ENCODE measurements around the gene LAMA4. TPM values are rescaled to one million over a fixed set of nuclear protein-coding genes. Genes with fewer than 3 reads are reported as not detected.

LAMA4 gene
- total RNA-seq, 1 donor from 2014 or later = 56.5 TPM

GRCh38 chr6:112257178-112257855 is 3.0 kb upstream of the LAMA4 start:
- TF ChIP-seq POLR2A (IDR thresholded peaks at IDR 0.05) = no peak
- no peak for TF ChIP-seq CTCF (IDR thresholded peaks at IDR 0.05)
- TF ChIP-seq POLR2AphosphoS5 (IDR thresholded peaks at IDR 0.05; ENCODE audit: insufficient read depth in 1 of 2, low read depth in 1 of 2) = no peak

GRCh38 chr6:112254921-112255320 is 554 bp upstream of the LAMA4 start:
- peak overlapping the region; percentile 72 to 77 for H3K4me3 ChIP-seq

More at GRCh38 chr6:112257178-112257855, 3.0 kb upstream of the LAMA4 start:
- peaks cover 12% of the 10 kb centered on the region for H3K4me1 ChIP-seq
- H3K9me3 ChIP-seq = no peaks in the 10 kb centered on the region
- H3K4me3 ChIP-seq = no peak overlapping the region
- no peak overlapping the region for H3K27ac ChIP-seq
- no peak for DNase-seq (ENCODE audit: extremely low spot score in 2 of 2)
- no peaks in the 10 kb centered on the region for H3K36me3 ChIP-seq
- no peaks in the 10 kb centered on the region for H3K27me3 ChIP-seq
- intact Hi-C loops (cut with DNase I) = no loop called here

GRCh38 chr6:112253498-112253840 is 898 bp downstream of the LAMA4 start:
- DNase-seq (ENCODE audit: extremely low spot score in 2 of 2) = no peak
- TF ChIP-seq CTCF (IDR thresholded peaks at IDR 0.05) (no peak), POLR2A (IDR thresholded peaks at IDR 0.05) (no peak), POLR2AphosphoS5 (IDR thresholded peaks at IDR 0.05; ENCODE audit: insufficient read depth in 1 of 2, low read depth in 1 of 2) (no peak)

More at GRCh38 chr6:112254921-112255320, 554 bp upstream of the LAMA4 start:
- peak overlapping the region; percentile 95 for H3K27ac ChIP-seq
- no peak for TF ChIP-seq POLR2A (IDR thresholded peaks at IDR 0.05)
- TF ChIP-seq POLR2AphosphoS5 (IDR thresholded peaks at IDR 0.05; ENCODE audit: insufficient read depth in 1 of 2, low read depth in 1 of 2) = no peak
- TF ChIP-seq CTCF (IDR thresholded peaks at IDR 0.05) = no peak
- H3K9me3 ChIP-seq = no peaks in the 10 kb centered on the region
- intact Hi-C loops (cut with DNase I) = no loop called here
- H3K36me3 ChIP-seq = no peaks in the 10 kb centered on the region
- peaks cover 24% of the 10 kb centered on the region for H3K4me1 ChIP-seq
- no peaks in the 10 kb centered on the region for H3K27me3 ChIP-seq
- DNase-seq (ENCODE audit: extremely low spot score in 2 of 2) = no peak

GRCh38 chr6:112252571-112253497 is 1.5 kb downstream of the LAMA4 start:
- no peaks in the 10 kb centered on the region for H3K9me3 ChIP-seq
- intact Hi-C loops (cut with DNase I) = no loop called here
- TF ChIP-seq POLR2A (IDR thresholded peaks at IDR 0.05) = no peak
- no peak for TF ChIP-seq CTCF (IDR thresholded peaks at IDR 0.05)
- TF ChIP-seq POLR2AphosphoS5 (IDR thresholded peaks at IDR 0.05; ENCODE audit: insufficient read depth in 1 of 2, low read depth in 1 of 2) = no peak
- H3K27ac ChIP-seq = peak overlapping the region; percentile 95
- no peaks in the 10 kb centered on the region for H3K27me3 ChIP-seq
- H3K4me1 ChIP-seq = peaks cover 30% of the 10 kb centered on the region
- DNase-seq (ENCODE audit: extremely low spot score in 2 of 2) = no peak
- H3K36me3 ChIP-seq = no peaks in the 10 kb centered on the region
- peak overlapping the region; percentile 72 to 77 for H3K4me3 ChIP-seq

More at GRCh38 chr6:112253498-112253840, 898 bp downstream of the LAMA4 start:
- peak overlapping the region; percentile 95 for H3K27ac ChIP-seq
- peak overlapping the region; percentile 72 to 77 for H3K4me3 ChIP-seq
- no peaks in the 10 kb centered on the region for H3K9me3 ChIP-seq
- H3K36me3 ChIP-seq = no peaks in the 10 kb centered on the region
- intact Hi-C loops (cut with DNase I) = no loop called here
- H3K4me1 ChIP-seq = peaks cover 30% of the 10 kb centered on the region
- H3K27me3 ChIP-seq = no peaks in the 10 kb centered on the region

Data from vagina (tissue), 2 donors.